CMK (cell line): ENCODE data around the gene MBD2.

Source experiments
- DNase-seq: peaks from one replicate; pipeline ENCODE4 v3.0.0-alpha.2; 2010; ENCODE audit warnings: low read depth

MBD2 gene

DNA sequence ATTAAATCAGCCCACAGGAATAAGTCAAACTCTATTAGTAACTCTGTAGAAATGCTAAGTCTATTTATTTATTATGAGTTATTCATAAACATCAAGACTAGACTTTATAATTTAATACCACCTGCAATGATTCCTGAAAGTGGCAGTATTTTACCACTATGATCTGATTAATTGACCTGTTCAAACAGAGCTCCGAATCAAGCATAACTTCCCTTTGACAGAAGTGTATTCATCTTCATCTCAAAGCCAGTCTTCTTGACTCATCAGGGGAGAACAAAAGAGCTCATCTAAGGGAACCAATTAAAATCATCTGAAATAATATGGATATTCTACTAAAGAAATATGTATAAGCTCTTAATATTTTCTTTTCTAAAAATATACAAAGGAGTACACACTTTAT lies 122.3 kb downstream of the MBD2 start:
- no peak for DNase-seq
